Activated CD4-positive, alpha-beta memory T cell treated with anti-CD3 and anti-CD28 coated beads for 36 hours (primary cell): ENCODE measurements around the gene MCHR1. TPM values are rescaled to one million over a fixed set of nuclear protein-coding genes. Genes with fewer than 3 reads are reported as not detected.

Source experiments
- CTCF ChIA-PET: fragments of 350-600 bp; sonication (Branson Sonifier 250); formaldehyde crosslinking; loops from one replicate; lab custom pipeline; 2021; ENCODE audit warnings: antibody characterized with exemption, inconsistent platforms; lab: Charles Lee
- POLR2A ChIA-PET: fragments of 350-600 bp; sonication (Branson Sonifier 250); formaldehyde crosslinking; loops from one replicate; lab custom pipeline; 2021; ENCODE audit warnings: antibody characterized with exemption; lab: Charles Lee
- DNase-seq: peaks from one replicate; pipeline ENCODE4 v3.0.0-alpha.2; 2020
- H3K27ac Mint-ChIP-seq: one replicate; pipeline ENCODE4 v1.8.0; 2021; ENCODE audit warnings: mixed read lengths
- H3K27me3 Mint-ChIP-seq: one replicate; pipeline ENCODE4 v1.8.0; 2021; ENCODE audit warnings: mixed read lengths
- H3K36me3 Mint-ChIP-seq: one replicate; pipeline ENCODE4 v1.8.0; 2021; ENCODE audit warnings: mixed read lengths
- H3K4me1 Mint-ChIP-seq: one replicate; pipeline ENCODE4 v1.8.0; 2021; ENCODE audit warnings: low read depth, mixed read lengths
- H3K4me3 Mint-ChIP-seq: one replicate; pipeline ENCODE4 v1.8.0; 2021; ENCODE audit warnings: mild to moderate bottlenecking, mixed read lengths
- H3K9me3 Mint-ChIP-seq: one replicate; pipeline ENCODE4 v1.8.0; 2021; ENCODE audit warnings: mixed read lengths
- intact Hi-C: fragments of 100-400 bp; cut with micrococcal nuclease; formaldehyde crosslinking; loops from one replicate; pipeline ENCODE4 v1.15.1; 2023
- total RNA-seq, 2 experiments: library from RNA; stranded (reverse); gene quantifications; one replicate each; pipeline ENCODE4 v1.2.3, GENCODE V29; 2021

Gene MCHR1, protein sequence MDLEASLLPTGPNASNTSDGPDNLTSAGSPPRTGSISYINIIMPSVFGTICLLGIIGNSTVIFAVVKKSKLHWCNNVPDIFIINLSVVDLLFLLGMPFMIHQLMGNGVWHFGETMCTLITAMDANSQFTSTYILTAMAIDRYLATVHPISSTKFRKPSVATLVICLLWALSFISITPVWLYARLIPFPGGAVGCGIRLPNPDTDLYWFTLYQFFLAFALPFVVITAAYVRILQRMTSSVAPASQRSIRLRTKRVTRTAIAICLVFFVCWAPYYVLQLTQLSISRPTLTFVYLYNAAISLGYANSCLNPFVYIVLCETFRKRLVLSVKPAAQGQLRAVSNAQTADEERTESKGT
- total RNA-seq: not detected

DNA sequence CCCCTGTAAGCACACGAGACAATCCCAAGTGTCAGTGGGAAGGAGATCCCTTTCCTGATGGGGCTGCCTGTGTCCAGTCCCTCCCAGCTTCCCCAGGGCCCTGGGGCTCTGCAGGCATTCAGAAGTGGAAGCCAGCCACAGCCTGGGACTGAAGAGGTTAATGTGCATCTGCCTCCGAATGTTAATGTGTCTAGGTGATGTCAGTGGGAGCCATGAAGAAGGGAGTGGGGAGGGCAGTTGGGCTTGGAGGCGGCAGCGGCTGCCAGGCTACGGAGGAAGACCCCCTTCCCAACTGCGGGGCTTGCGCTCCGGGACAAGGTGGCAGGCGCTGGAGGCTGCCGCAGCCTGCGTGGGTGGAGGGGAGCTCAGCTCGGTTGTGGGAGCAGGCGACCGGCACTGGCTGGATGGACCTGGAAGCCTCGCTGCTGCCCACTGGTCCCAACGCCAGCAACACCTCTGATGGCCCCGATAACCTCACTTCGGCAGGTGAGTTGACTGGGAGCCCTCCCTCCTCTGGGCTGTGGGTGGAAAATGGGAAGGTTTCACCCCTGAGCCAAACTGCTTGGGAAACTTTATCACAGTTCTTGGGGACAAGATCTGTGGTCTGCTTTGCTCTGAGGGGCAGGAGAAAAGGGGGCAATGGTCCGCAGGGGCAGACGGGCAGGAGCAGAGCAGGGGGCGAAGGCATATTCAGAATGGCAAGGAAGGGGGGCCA lies at the start of gene MCHR1:
Gene MCHR1, plus strand, starts transcription at position 236 of the 715 bp plus-strand sequence. Its CDS starts 169 bp downstream, at position 405.
- no peak for DNase-seq
- no peak within 1 kb of the TSS for H3K27ac Mint-ChIP-seq
- H3K36me3 Mint-ChIP-seq: no peaks in the 10 kb centered on the region
- POLR2A ChIA-PET: no interaction called here
- H3K4me1 Mint-ChIP-seq: peaks cover 18% of the 10 kb centered on the region
- H3K9me3 Mint-ChIP-seq: no peaks in the 10 kb centered on the region
- CTCF ChIA-PET: interaction anchor here (2.1 kb wide), 1 partner anchor 220 kb away, joined by 8 read pairs; no protein-coding TSS in a partner anchor
- intact Hi-C loops: no loop called here
- peaks cover 17% of the 10 kb centered on the region for H3K27me3 Mint-ChIP-seq
- H3K4me3 Mint-ChIP-seq: no peak within 1 kb of the TSS

GRCh38 chr22:40631925-40632324 lies 47.4 kb upstream of the MCHR1 start:
- no peak overlapping the region for H3K4me3 Mint-ChIP-seq
- H3K36me3 Mint-ChIP-seq: peaks cover 2% of the 10 kb centered on the region
- no peaks in the 10 kb centered on the region for H3K9me3 Mint-ChIP-seq
- intact Hi-C loops: no loop called here
- H3K4me1 Mint-ChIP-seq: peaks cover 65% of the 10 kb centered on the region
- ChIA-PET POLR2A (no interaction called here), CTCF (interaction anchor here (0.6 to 2.9 kb wide), 4 partner anchors 20 to 260 kb away, joined by 3 to 12 read pairs (median 5); no protein-coding TSS in a partner anchor)
- no peaks in the 10 kb centered on the region for H3K27me3 Mint-ChIP-seq
- no peak for DNase-seq
- no peak overlapping the region for H3K27ac Mint-ChIP-seq

DNA sequence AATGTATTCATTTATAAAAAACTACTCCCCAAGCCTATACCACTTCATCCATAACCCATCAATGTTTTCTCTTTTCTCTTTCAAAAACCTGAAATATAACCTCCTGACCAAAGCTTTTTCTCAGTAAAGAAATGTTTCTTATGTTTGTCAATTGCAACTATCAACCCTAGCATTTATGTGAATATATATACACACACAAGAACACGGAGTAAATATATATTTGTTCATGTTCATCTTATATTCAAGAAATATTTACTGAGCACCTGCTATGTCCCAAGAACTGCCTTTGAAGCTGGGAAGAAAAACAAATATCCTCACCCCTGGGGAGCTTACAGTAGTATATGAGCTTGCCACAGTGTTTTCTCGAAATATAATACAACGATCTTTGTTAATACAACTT lies 46.2 kb upstream of the MCHR1 start:
- Mint-ChIP-seq H3K36me3 (peaks cover 2% of the 10 kb centered on the region), H3K27me3 (no peaks in the 10 kb centered on the region), H3K27ac (no peak overlapping the region), H3K4me3 (no peak overlapping the region), H3K4me1 (peaks cover 61% of the 10 kb centered on the region), H3K9me3 (no peaks in the 10 kb centered on the region)
- no peak for DNase-seq
- intact Hi-C loops: no loop called here
- CTCF ChIA-PET: interaction anchor here (1.4 to 2.9 kb wide), 4 partner anchors 13 to 266 kb away, joined by 5 to 22 read pairs (median 10); no protein-coding TSS in a partner anchor
- POLR2A ChIA-PET: no interaction called here

DNA sequence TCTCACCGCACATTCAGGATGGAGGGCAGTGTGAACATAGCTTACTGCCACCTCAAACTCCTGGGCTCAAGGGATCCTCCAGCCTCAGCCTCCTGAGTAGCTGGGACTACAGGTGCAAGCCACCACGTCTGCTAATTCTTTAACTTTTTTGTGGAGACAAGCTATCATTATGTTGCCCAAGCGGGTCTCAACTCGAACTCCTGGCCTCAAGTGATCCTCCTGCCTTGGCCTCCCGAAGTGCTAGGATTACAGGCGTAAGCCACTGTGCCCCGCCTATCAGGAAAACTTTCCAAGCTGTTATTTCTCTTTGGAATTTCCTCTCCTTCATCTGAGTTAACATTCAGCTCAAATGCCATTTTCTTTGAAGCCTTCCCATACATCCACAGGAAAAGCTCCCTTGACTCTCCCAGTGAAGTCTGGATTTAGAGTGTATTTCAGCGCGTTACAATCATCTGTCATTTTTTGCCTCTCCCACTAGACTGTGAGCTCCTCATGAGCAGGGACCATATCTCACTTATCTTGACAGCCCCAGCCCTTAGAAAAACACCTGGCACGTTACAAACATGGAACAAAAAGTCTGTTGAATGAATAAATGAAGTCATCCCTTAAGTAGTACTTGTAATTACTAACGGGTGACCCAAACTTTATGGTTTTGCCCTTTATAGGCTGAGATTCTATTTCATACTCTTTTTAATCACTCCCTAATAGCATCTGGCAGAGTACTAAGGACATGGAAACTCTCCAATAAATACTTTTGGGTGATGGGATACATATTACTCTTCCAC lies 45.0 kb upstream of the MCHR1 start:
- DNase-seq: no peak
- POLR2A ChIA-PET: interaction anchor here (0.6 kb wide), 1 partner anchor 44 kb away, joined by 4 read pairs; no protein-coding TSS in a partner anchor
- Mint-ChIP-seq H3K4me3 (no peak overlapping the region), H3K4me1 (peaks cover 51% of the 10 kb centered on the region), H3K36me3 (peaks cover 2% of the 10 kb centered on the region), H3K27ac (no peak overlapping the region), H3K27me3 (no peaks in the 10 kb centered on the region), H3K9me3 (no peaks in the 10 kb centered on the region)
- CTCF ChIA-PET: interaction anchor here (0.6 to 2.9 kb wide), 7 partner anchors 10 to 1499 kb away, joined by 3 to 22 read pairs (median 6); no protein-coding TSS in a partner anchor
- intact Hi-C loops: no loop called here

- Mint-ChIP-seq H3K27me3 (no peaks in the 10 kb centered on the region), H3K36me3 (peaks cover 2% of the 10 kb centered on the region), H3K4me1 (peaks cover 47% of the 10 kb centered on the region), H3K4me3 (peak overlapping the region; percentile 89), H3K27ac (no peak overlapping the region), H3K9me3 (no peaks in the 10 kb centered on the region)
- ChIA-PET CTCF (interaction anchor here (1.8 to 3.1 kb wide), 4 partner anchors 9 to 48 kb away, joined by 6 to 29 read pairs (median 16); no protein-coding TSS in a partner anchor), POLR2A (no interaction called here)
- DNase-seq: no peak
- intact Hi-C loops: loop anchor here (5.0 kb wide), 1 partner anchor 222 kb away; the partner anchor contains the start of genes ST13 and XPNPEP3
These were observed 44.0 kb upstream of the MCHR1 start for GRCh38 chr22:40635043-40635939.

GRCh38 chr22:40635940-40636379 lies 43.3 kb upstream of the MCHR1 start:
- CTCF ChIA-PET: interaction anchor here (0.7 to 3.1 kb wide), 4 partner anchors 10 to 263 kb away, joined by 3 to 29 read pairs (median 8); no protein-coding TSS in a partner anchor
- no peak overlapping the region for H3K27ac Mint-ChIP-seq
- POLR2A ChIA-PET: interaction anchor here (1.0 to 1.7 kb wide), 4 partner anchors 16 to 200 kb away, joined by 3 to 9 read pairs (median 4); no protein-coding TSS in a partner anchor
- H3K9me3 Mint-ChIP-seq: no peaks in the 10 kb centered on the region
- H3K27me3 Mint-ChIP-seq: no peaks in the 10 kb centered on the region
- H3K4me3 Mint-ChIP-seq: peak overlapping the region; percentile 91
- peaks cover 46% of the 10 kb centered on the region for H3K4me1 Mint-ChIP-seq
- intact Hi-C loops: loop anchor here (2.0 to 5.0 kb wide), 4 partner anchors 57 to 221 kb away; partner anchors contain the start of genes ST13 and XPNPEP3
- H3K36me3 Mint-ChIP-seq: peaks cover 2% of the 10 kb centered on the region
- peak; percentile 24 for DNase-seq

GRCh38 chr22:40636380-40637182 lies 42.7 kb upstream of the MCHR1 start, which contains the start of gene MRTFA:
Gene MRTFA, minus strand, starts transcription at chr22:40636719.
- DNase-seq: peak; percentile 100
- peak within 1 kb of the TSS; percentile 89 for H3K27ac Mint-ChIP-seq
- intact Hi-C loops: loop anchor here (1.0 to 5.0 kb wide), 5 partner anchors 58 to 455 kb away; partner anchors contain the start of genes ST13 and XPNPEP3
- peaks cover 40% of the 10 kb centered on the region for H3K4me1 Mint-ChIP-seq
- peak within 1 kb of the TSS; percentile 91 for H3K4me3 Mint-ChIP-seq
- no peaks in the 10 kb centered on the region for H3K9me3 Mint-ChIP-seq
- peaks cover 2% of the 10 kb centered on the region for H3K36me3 Mint-ChIP-seq
- ChIA-PET POLR2A (interaction anchor here (0.6 to 1.7 kb wide), 11 partner anchors 9 to 458 kb away, joined by 3 to 9 read pairs (median 4); no protein-coding TSS in a partner anchor), CTCF (interaction anchor here (0.7 to 3.1 kb wide), 11 partner anchors 10 to 286 kb away, joined by 3 to 29 read pairs (median 4); no protein-coding TSS in a partner anchor)
- H3K27me3 Mint-ChIP-seq: no peaks in the 10 kb centered on the region

GRCh38 chr22:40637183-40638150 lies 41.8 kb upstream of the MCHR1 start:
- intact Hi-C loops: loop anchor here (1.0 to 5.0 kb wide), 5 partner anchors 59 to 454 kb away; partner anchors contain the start of genes ST13 and XPNPEP3
- ChIA-PET CTCF (interaction anchor here (0.7 to 3.1 kb wide), 10 partner anchors 9 to 285 kb away, joined by 3 to 29 read pairs (median 4); no protein-coding TSS in a partner anchor), POLR2A (interaction anchor here (0.6 to 1.7 kb wide), 11 partner anchors 8 to 458 kb away, joined by 3 to 9 read pairs (median 4); no protein-coding TSS in a partner anchor)
- Mint-ChIP-seq H3K27ac (peak overlapping the region; percentile 89), H3K4me3 (peak overlapping the region; percentile 91), H3K36me3 (peaks cover 2% of the 10 kb centered on the region), H3K27me3 (no peaks in the 10 kb centered on the region), H3K4me1 (peaks cover 33% of the 10 kb centered on the region), H3K9me3 (no peaks in the 10 kb centered on the region)
- peak; percentile 83 for DNase-seq

- ChIA-PET POLR2A (no interaction called here), CTCF (interaction anchor here (0.7 to 3.1 kb wide), 3 partner anchors 8 to 201 kb away, joined by 3 to 29 read pairs (median 4); no protein-coding TSS in a partner anchor)
- H3K9me3 Mint-ChIP-seq: no peaks in the 10 kb centered on the region
- no peak overlapping the region for H3K27ac Mint-ChIP-seq
- H3K4me3 Mint-ChIP-seq: peak overlapping the region; percentile 91
- H3K27me3 Mint-ChIP-seq: no peaks in the 10 kb centered on the region
- intact Hi-C loops: loop anchor here (5.0 kb wide), 1 partner anchor 219 kb away; the partner anchor contains the start of genes ST13 and XPNPEP3
- DNase-seq: no peak
- peaks cover 26% of the 10 kb centered on the region for H3K4me1 Mint-ChIP-seq
- H3K36me3 Mint-ChIP-seq: peaks cover 2% of the 10 kb centered on the region
These were observed 41.0 kb upstream of the MCHR1 start for GRCh38 chr22:40638261-40638660.
